ENCODE measurements around the gene APOF.
"Not testable (repeated sequence)": the region's sequence is repeated elsewhere in the genome, so short reads cannot be mapped to it uniquely, and the experiment has no call there.

Gene APOF

GRCh38 chr12:56326126-56326525 lies 36.5 kb downstream of the APOF start:
- TF ChIP-seq, protein P1, sequence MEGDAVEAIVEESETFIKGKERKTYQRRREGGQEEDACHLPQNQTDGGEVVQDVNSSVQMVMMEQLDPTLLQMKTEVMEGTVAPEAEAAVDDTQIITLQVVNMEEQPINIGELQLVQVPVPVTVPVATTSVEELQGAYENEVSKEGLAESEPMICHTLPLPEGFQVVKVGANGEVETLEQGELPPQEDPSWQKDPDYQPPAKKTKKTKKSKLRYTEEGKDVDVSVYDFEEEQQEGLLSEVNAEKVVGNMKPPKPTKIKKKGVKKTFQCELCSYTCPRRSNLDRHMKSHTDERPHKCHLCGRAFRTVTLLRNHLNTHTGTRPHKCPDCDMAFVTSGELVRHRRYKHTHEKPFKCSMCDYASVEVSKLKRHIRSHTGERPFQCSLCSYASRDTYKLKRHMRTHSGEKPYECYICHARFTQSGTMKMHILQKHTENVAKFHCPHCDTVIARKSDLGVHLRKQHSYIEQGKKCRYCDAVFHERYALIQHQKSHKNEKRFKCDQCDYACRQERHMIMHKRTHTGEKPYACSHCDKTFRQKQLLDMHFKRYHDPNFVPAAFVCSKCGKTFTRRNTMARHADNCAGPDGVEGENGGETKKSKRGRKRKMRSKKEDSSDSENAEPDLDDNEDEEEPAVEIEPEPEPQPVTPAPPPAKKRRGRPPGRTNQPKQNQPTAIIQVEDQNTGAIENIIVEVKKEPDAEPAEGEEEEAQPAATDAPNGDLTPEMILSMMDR (IDR thresholded peaks at IDR 0.05; ENCODE audit: borderline replicate concordance, insufficient read depth, low read depth, low read length): no peak
- no peak overlapping the region for H3K4me3 ChIP-seq (ENCODE audit: low read depth, low read length)

GRCh38 chr12:56324206-56324605 lies 38.5 kb downstream of the APOF start:
- TF ChIP-seq, protein P1 (IDR thresholded peaks at IDR 0.05; ENCODE audit: borderline replicate concordance, insufficient read depth, low read depth, low read length): no peak
- H3K4me3 ChIP-seq (ENCODE audit: low read depth, low read length): no peak overlapping the region

- not testable (repeated sequence) for H3K4me3 ChIP-seq (ENCODE audit: low read depth, low read length)
Measured at GRCh38 chr12:56321610-56322009, 41.0 kb downstream of the APOF start.

DNA sequence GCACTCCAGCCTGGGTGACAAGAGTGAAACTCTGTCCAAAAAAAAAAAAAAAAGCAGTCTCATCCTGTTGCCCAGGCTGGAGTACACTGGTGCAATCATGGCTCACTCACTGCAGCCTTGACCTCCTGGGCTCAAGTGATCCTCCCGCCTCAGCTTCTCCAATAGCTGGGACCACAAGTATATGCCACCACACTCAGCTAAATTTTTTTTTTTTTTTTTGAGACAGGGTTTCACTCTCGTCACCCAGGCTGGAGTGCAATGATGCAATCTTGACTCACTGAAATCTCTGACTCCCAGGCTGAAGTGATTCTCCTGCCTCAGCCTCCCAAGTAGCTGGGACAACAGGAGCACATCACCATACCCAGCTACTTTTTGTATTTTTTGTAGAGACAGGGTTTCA lies 41.6 kb downstream of the APOF start:
- H3K4me3 ChIP-seq (ENCODE audit: low read depth, low read length): no peak overlapping the region
- TF ChIP-seq, protein P1 (IDR thresholded peaks at IDR 0.05; ENCODE audit: borderline replicate concordance, insufficient read depth, low read depth, low read length): no peak

- TF ChIP-seq, protein P1 (IDR thresholded peaks at IDR 0.05; ENCODE audit: borderline replicate concordance, insufficient read depth, low read depth, low read length): no peak
- no peak overlapping the region for H3K4me3 ChIP-seq (ENCODE audit: low read depth, low read length)
Measured at GRCh38 chr12:56317675-56318074, 45.0 kb downstream of the APOF start.

GRCh38 chr12:56315622-56316473 lies 46.8 kb downstream of the APOF start, which contains the start of gene CNPY2:
CNPY2 (minus strand) TSS chr12:56315988; CDS start chr12:56315217, 771 bp downstream.
- TF ChIP-seq, protein P1 (IDR thresholded peaks at IDR 0.05; ENCODE audit: borderline replicate concordance, insufficient read depth, low read depth, low read length): 0 out of 2 replicates have a peak, but pooled peaks have one; percentile 17
- peak within 1 kb of the TSS; percentile 92 for H3K4me3 ChIP-seq (ENCODE audit: low read depth, low read length)

DNA sequence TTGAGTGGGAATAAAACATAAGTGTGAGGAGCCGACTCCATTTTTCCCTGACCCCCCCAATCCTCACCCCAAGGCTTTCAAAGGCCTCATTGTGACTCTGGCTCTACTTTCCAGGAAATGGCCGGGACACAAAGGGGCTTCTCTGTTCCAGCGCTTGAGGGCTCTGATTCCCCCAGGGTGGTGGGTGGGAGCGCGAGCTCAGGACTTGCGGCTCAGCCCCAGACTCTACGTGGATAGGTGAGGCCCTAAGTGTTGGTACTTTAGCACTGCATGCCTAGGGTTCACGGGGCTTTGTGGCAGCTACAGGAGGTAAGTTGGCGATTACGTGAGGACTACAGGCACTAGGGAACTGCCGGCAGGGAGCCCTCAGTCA lies 47.4 kb downstream of the APOF start:
- TF ChIP-seq, protein P1 (IDR thresholded peaks at IDR 0.05; ENCODE audit: borderline replicate concordance, insufficient read depth, low read depth, low read length): no peak
- H3K4me3 ChIP-seq (ENCODE audit: low read depth, low read length): peak overlapping the region; percentile 92

All from GM12875 (cell line).